Retinal pigment epithelial cell (primary cell): ENCODE results near the gene SCGN.

ENCODE experiments used
- DNase-seq: peaks from one replicate; pipeline ENCODE4 v3.0.0-alpha.2; 2010; ENCODE audit warnings: low read depth
- H3K4me3 ChIP-seq: 2 replicates; pipeline ENCODE4 v1.5.1; 2011; ENCODE audit warnings: mild to moderate bottlenecking, low read length, control low read depth, moderate library complexity
- TF ChIP-seq, protein P1 (sequence below): conservative IDR thresholded peaks from 2 replicates; pipeline ENCODE4 v1.5.1; 2011; ENCODE audit warnings: low read depth, low read length, control low read depth, inconsistent platforms

SCGN gene

GRCh38 chr6:25682324-25682723, 30.3 kb downstream of the SCGN start:
- no peak for DNase-seq
- TF ChIP-seq, protein P1, sequence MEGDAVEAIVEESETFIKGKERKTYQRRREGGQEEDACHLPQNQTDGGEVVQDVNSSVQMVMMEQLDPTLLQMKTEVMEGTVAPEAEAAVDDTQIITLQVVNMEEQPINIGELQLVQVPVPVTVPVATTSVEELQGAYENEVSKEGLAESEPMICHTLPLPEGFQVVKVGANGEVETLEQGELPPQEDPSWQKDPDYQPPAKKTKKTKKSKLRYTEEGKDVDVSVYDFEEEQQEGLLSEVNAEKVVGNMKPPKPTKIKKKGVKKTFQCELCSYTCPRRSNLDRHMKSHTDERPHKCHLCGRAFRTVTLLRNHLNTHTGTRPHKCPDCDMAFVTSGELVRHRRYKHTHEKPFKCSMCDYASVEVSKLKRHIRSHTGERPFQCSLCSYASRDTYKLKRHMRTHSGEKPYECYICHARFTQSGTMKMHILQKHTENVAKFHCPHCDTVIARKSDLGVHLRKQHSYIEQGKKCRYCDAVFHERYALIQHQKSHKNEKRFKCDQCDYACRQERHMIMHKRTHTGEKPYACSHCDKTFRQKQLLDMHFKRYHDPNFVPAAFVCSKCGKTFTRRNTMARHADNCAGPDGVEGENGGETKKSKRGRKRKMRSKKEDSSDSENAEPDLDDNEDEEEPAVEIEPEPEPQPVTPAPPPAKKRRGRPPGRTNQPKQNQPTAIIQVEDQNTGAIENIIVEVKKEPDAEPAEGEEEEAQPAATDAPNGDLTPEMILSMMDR = no peak
- H3K4me3 ChIP-seq = no peak overlapping the region

- H3K4me3 ChIP-seq = no peak overlapping the region
- DNase-seq = no peak
- TF ChIP-seq, protein P1 = no peak
Measured at GRCh38 chr6:25684565-25684964, 32.5 kb downstream of the SCGN start.

- no peak overlapping the region for H3K4me3 ChIP-seq
- TF ChIP-seq, protein P1 = no peak
- DNase-seq = peak; percentile 67
Measured at GRCh38 chr6:25685251-25685650, 33.2 kb downstream of the SCGN start.

GRCh38 chr6:25685896-25686295, 33.9 kb downstream of the SCGN start:
- no peak for DNase-seq
- TF ChIP-seq, protein P1 = no peak
- H3K4me3 ChIP-seq = no peak overlapping the region

DNA sequence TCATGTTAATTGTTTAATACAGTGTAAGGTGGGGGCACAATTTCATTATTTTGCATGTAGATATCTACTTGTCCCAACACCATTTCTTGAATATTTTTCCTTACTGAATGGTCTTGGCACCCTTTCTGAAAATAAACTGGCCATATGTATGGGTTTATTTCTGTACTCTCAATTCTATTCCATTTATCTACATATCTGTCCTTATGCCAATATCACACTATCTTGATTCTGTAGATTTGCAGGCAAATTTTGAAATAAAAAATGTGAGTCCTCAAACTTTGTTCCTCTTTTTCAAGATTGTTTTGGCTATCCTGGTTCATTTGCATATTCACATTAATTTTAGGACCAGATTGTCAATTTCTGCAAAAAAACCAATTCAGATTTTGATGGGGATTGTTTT, 34.8 kb downstream of the SCGN start:
- DNase-seq = no peak
- no peak overlapping the region for H3K4me3 ChIP-seq
- TF ChIP-seq, protein P1 = no peak

- H3K4me3 ChIP-seq = no peak overlapping the region
- TF ChIP-seq, protein P1 = no peak
- no peak for DNase-seq
Measured at GRCh38 chr6:25689966-25690365, 38.0 kb downstream of the SCGN start.

- TF ChIP-seq, protein P1 = no peak
- H3K4me3 ChIP-seq = no peak overlapping the region
- DNase-seq = no peak
Measured at GRCh38 chr6:25691894-25692293, 39.9 kb downstream of the SCGN start.
